ENCODE measurements around the gene CFAP20. TPM values are rescaled to one million over a fixed set of nuclear protein-coding genes. Genes with fewer than 3 reads are reported as not detected.

Gene CFAP20
- total and polyA plus RNA-seq, 2 experiments from 2014 or later = 61.1 to 81.7 TPM

DNA sequence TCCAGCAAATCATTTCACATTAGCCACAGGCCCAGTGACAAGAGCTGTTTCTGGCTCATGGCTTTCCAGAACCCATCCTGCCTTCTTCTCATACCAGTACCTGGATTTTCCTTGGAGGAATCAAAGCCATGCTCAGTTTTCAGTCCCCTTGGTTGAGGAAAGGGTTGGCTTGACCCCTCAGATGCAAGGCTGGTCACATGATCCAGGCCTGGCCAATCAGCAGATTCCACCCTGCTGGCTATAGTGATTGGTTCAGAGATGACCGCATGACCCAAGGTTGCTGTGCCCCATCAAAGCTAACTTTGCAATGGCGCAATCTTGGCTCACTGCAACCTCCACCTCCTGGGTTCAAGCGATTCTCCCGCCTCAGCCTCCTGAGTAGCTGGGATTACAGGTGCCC lies 58.6 kb downstream of the CFAP20 start:
- Histone ChIP-seq H3K4me3 (no peak overlapping the region), H3K4me1 (ENCODE audit: insufficient read depth) (no peaks in the 10 kb centered on the region), H4K20me1 (replicated peaks; ENCODE audit: insufficient read depth) (no peaks in the 10 kb centered on the region), H3K36me3 (ENCODE audit: insufficient read depth) (no peaks in the 10 kb centered on the region), H2AFZ (no peak overlapping the region), H3K79me2 (replicated peaks; ENCODE audit: insufficient read depth) (no peaks in the 10 kb centered on the region), H3K27ac (ENCODE audit: low read depth) (no peak overlapping the region), H3F3A (replicated peaks; ENCODE audit: low read depth) (no peaks in the 10 kb centered on the region), H3K9me2 (ENCODE audit: insufficient read depth) (no peaks in the 10 kb centered on the region), H3K4me2 (no peak overlapping the region), H3K27me3 (ENCODE audit: insufficient read depth) (no peaks in the 10 kb centered on the region)
- H3K4me1 Mint-ChIP-seq = no peaks in the 10 kb centered on the region
- TF ChIP-seq EZH2 (IDR thresholded peaks at IDR 0.05; ENCODE audit: low read depth, unreplicated experiment) = no peak
- TF ChIP-seq, protein P1, sequence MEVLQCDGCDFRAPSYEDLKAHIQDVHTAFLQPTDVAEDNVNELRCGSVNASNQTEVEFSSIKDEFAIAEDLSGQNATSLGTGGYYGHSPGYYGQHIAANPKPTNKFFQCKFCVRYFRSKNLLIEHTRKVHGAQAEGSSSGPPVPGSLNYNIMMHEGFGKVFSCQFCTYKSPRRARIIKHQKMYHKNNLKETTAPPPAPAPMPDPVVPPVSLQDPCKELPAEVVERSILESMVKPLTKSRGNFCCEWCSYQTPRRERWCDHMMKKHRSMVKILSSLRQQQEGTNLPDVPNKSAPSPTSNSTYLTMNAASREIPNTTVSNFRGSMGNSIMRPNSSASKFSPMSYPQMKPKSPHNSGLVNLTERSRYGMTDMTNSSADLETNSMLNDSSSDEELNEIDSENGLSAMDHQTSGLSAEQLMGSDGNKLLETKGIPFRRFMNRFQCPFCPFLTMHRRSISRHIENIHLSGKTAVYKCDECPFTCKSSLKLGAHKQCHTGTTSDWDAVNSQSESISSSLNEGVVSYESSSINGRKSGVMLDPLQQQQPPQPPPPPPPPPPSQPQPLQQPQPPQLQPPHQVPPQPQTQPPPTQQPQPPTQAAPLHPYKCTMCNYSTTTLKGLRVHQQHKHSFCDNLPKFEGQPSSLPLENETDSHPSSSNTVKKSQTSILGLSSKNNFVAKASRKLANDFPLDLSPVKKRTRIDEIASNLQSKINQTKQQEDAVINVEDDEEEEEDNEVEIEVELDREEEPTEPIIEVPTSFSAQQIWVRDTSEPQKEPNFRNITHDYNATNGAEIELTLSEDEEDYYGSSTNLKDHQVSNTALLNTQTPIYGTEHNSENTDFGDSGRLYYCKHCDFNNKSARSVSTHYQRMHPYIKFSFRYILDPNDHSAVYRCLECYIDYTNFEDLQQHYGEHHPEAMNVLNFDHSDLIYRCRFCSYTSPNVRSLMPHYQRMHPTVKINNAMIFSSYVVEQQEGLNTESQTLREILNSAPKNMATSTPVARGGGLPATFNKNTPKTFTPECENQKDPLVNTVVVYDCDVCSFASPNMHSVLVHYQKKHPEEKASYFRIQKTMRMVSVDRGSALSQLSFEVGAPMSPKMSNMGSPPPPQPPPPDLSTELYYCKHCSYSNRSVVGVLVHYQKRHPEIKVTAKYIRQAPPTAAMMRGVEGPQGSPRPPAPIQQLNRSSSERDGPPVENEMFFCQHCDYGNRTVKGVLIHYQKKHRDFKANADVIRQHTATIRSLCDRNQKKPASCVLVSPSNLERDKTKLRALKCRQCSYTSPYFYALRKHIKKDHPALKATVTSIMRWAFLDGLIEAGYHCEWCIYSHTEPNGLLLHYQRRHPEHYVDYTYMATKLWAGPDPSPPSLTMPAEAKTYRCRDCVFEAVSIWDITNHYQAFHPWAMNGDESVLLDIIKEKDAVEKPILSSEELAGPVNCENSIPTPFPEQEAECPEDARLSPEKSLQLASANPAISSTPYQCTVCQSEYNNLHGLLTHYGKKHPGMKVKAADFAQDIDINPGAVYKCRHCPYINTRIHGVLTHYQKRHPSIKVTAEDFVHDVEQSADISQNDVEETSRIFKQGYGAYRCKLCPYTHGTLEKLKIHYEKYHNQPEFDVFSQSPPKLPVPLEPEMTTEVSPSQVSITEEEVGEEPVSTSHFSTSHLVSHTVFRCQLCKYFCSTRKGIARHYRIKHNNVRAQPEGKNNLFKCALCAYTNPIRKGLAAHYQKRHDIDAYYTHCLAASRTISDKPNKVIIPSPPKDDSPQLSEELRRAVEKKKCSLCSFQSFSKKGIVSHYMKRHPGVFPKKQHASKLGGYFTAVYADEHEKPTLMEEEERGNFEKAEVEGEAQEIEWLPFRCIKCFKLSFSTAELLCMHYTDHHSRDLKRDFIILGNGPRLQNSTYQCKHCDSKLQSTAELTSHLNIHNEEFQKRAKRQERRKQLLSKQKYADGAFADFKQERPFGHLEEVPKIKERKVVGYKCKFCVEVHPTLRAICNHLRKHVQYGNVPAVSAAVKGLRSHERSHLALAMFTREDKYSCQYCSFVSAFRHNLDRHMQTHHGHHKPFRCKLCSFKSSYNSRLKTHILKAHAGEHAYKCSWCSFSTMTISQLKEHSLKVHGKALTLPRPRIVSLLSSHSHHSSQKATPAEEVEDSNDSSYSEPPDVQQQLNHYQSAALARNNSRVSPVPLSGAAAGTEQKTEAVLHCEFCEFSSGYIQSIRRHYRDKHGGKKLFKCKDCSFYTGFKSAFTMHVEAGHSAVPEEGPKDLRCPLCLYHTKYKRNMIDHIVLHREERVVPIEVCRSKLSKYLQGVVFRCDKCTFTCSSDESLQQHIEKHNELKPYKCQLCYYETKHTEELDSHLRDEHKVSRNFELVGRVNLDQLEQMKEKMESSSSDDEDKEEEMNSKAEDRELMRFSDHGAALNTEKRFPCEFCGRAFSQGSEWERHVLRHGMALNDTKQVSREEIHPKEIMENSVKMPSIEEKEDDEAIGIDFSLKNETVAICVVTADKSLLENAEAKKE (CRISPR knock-in tag; IDR thresholded peaks at IDR 0.05) = no peak
- TF ChIP-seq, protein P2, sequence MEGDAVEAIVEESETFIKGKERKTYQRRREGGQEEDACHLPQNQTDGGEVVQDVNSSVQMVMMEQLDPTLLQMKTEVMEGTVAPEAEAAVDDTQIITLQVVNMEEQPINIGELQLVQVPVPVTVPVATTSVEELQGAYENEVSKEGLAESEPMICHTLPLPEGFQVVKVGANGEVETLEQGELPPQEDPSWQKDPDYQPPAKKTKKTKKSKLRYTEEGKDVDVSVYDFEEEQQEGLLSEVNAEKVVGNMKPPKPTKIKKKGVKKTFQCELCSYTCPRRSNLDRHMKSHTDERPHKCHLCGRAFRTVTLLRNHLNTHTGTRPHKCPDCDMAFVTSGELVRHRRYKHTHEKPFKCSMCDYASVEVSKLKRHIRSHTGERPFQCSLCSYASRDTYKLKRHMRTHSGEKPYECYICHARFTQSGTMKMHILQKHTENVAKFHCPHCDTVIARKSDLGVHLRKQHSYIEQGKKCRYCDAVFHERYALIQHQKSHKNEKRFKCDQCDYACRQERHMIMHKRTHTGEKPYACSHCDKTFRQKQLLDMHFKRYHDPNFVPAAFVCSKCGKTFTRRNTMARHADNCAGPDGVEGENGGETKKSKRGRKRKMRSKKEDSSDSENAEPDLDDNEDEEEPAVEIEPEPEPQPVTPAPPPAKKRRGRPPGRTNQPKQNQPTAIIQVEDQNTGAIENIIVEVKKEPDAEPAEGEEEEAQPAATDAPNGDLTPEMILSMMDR (conservative IDR thresholded peaks at IDR 0.05; ENCODE audit: low read depth in 2 of 2) = no peak
- no peak for TF ChIP-seq STAT1 (IDR thresholded peaks at IDR 0.05; ENCODE audit: unreplicated experiment)
- no peak for TF ChIP-seq POLR2AphosphoS5 (IDR thresholded peaks at IDR 0.05; ENCODE audit: low read depth)
- TF ChIP-seq ZNF331 (CRISPR knock-in tag; IDR thresholded peaks at IDR 0.05; ENCODE audit: low read depth) = no peak
- TF ChIP-seq CREB1 (CRISPR knock-in tag; IDR thresholded peaks at IDR 0.05; ENCODE audit: low read depth) = no peak
- TF ChIP-seq, protein P3, sequence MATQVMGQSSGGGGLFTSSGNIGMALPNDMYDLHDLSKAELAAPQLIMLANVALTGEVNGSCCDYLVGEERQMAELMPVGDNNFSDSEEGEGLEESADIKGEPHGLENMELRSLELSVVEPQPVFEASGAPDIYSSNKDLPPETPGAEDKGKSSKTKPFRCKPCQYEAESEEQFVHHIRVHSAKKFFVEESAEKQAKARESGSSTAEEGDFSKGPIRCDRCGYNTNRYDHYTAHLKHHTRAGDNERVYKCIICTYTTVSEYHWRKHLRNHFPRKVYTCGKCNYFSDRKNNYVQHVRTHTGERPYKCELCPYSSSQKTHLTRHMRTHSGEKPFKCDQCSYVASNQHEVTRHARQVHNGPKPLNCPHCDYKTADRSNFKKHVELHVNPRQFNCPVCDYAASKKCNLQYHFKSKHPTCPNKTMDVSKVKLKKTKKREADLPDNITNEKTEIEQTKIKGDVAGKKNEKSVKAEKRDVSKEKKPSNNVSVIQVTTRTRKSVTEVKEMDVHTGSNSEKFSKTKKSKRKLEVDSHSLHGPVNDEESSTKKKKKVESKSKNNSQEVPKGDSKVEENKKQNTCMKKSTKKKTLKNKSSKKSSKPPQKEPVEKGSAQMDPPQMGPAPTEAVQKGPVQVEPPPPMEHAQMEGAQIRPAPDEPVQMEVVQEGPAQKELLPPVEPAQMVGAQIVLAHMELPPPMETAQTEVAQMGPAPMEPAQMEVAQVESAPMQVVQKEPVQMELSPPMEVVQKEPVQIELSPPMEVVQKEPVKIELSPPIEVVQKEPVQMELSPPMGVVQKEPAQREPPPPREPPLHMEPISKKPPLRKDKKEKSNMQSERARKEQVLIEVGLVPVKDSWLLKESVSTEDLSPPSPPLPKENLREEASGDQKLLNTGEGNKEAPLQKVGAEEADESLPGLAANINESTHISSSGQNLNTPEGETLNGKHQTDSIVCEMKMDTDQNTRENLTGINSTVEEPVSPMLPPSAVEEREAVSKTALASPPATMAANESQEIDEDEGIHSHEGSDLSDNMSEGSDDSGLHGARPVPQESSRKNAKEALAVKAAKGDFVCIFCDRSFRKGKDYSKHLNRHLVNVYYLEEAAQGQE (IDR thresholded peaks at IDR 0.05; ENCODE audit: unreplicated experiment) = no peak
- TF ChIP-seq JUNB (IDR thresholded peaks at IDR 0.05; ENCODE audit: unreplicated experiment) = no peak
- no peak for TF ChIP-seq ZNF114 (CRISPR knock-in tag; IDR thresholded peaks at IDR 0.05)
- TF ChIP-seq, protein P4, sequence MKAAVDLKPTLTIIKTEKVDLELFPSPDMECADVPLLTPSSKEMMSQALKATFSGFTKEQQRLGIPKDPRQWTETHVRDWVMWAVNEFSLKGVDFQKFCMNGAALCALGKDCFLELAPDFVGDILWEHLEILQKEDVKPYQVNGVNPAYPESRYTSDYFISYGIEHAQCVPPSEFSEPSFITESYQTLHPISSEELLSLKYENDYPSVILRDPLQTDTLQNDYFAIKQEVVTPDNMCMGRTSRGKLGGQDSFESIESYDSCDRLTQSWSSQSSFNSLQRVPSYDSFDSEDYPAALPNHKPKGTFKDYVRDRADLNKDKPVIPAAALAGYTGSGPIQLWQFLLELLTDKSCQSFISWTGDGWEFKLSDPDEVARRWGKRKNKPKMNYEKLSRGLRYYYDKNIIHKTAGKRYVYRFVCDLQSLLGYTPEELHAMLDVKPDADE (IDR thresholded peaks at IDR 0.05) = no peak
- no peak for ATAC-seq
- H3K27me3 Mint-ChIP-seq (ENCODE audit: insufficient read depth, low read depth, poor library complexity) = peaks cover 2% of the 10 kb centered on the region
- no peak overlapping the region for H3K4me3 Mint-ChIP-seq
- peaks cover 7% of the 10 kb centered on the region for H3K9me3 Mint-ChIP-seq
- DNase-seq (ENCODE audit: low spot score) = no peak
- H3K36me3 Mint-ChIP-seq (ENCODE audit: low read depth) = no peaks in the 10 kb centered on the region
- H3K27ac Mint-ChIP-seq = no peak overlapping the region

Data from GM23338 (cell line).